NB4 (cell line): ENCODE results near the gene CRADD.

Experiments
- DNase-seq: peaks from one replicate; pipeline ENCODE4 v3.0.0; 2010; ENCODE audit warnings: low read depth
- H3K4me3 ChIP-seq: one replicate; pipeline ENCODE4 v1.5.1; 2011; ENCODE audit warnings: mild to moderate bottlenecking, low read depth, low read length, moderate library complexity
- MAX ChIP-seq: IDR thresholded peaks from 2 replicates; pipeline ENCODE4 v1.6.1; 2011; ENCODE audit warnings: low read depth, low read length
- MYC ChIP-seq: IDR thresholded peaks from 2 replicates; pipeline ENCODE4 v1.6.1; 2011; ENCODE audit warnings: low read depth, low read length
- POLR2A ChIP-seq: IDR thresholded peaks from 2 replicates; pipeline ENCODE4 v1.6.1; 2011; ENCODE audit warnings: mild to moderate bottlenecking; ENCODE audit not compliant: insufficient read length; ENCODE audit errors: extremely low read depth
- TF ChIP-seq, protein P1 (sequence below): IDR thresholded peaks from one replicate; pipeline ENCODE4 v1.5.1; 2012; ENCODE audit warnings: low read depth, low read length

The CRADD gene

GRCh38 chr12:93766796-93767523 is 89.8 kb downstream of the CRADD start:
- DNase-seq, result peak; percentile 54
- no peak overlapping the region for H3K4me3 ChIP-seq
- TF ChIP-seq MAX (no peak), MYC (no peak), POLR2A (no peak)
- TF ChIP-seq, protein P1, sequence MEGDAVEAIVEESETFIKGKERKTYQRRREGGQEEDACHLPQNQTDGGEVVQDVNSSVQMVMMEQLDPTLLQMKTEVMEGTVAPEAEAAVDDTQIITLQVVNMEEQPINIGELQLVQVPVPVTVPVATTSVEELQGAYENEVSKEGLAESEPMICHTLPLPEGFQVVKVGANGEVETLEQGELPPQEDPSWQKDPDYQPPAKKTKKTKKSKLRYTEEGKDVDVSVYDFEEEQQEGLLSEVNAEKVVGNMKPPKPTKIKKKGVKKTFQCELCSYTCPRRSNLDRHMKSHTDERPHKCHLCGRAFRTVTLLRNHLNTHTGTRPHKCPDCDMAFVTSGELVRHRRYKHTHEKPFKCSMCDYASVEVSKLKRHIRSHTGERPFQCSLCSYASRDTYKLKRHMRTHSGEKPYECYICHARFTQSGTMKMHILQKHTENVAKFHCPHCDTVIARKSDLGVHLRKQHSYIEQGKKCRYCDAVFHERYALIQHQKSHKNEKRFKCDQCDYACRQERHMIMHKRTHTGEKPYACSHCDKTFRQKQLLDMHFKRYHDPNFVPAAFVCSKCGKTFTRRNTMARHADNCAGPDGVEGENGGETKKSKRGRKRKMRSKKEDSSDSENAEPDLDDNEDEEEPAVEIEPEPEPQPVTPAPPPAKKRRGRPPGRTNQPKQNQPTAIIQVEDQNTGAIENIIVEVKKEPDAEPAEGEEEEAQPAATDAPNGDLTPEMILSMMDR, result no peak

- TF ChIP-seq MYC (no peak), POLR2A (no peak), MAX (no peak)
- TF ChIP-seq, protein P1, result no peak
- peak; percentile 17 for DNase-seq
- no peak overlapping the region for H3K4me3 ChIP-seq
Measured at GRCh38 chr12:93767524-93767863, 90.3 kb downstream of the CRADD start.

DNA sequence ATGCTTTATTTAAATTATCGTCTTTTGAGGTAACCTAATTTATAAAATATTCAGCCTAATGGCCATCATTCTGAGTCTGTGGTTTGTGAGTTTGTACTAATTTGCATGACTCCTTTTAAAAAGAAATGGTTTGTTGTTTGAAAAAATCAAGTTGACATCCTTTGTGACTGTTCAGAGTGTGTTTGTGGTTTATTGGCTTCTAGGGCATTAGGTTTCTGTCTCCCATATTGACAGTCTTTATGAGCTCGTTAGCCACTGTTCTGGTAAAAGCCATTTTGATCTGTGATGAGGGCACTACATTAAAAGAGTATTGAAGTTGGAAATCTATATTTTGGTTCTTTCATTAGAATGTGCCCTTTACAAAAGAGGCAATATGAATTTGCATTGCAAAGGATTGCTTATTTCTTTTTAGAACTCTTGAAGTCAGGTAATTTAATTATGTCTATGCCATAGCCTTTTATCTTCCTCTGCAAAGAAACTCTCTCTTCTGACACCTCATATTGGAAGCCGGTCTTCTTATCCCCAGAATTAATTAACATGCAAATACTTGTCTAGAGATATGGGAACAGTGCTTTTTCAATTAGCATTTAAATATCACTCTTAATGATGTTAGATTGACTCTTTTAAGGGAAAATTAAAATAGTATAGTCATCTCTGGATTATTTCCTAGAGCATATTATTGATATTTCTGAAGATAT is 95.0 kb downstream of the CRADD start:
- DNase-seq, result no peak
- no peak overlapping the region for H3K4me3 ChIP-seq
- TF ChIP-seq MYC (no peak), POLR2A (no peak), MAX (no peak)
- TF ChIP-seq, protein P1, result no peak

GRCh38 chr12:93773122-93773871 is 96.1 kb downstream of the CRADD start:
- TF ChIP-seq, protein P1, result no peak
- no peak for TF ChIP-seq POLR2A
- no peak for TF ChIP-seq MAX
- no peak for TF ChIP-seq MYC
- DNase-seq, result peak; percentile 66
- H3K4me3 ChIP-seq, result no peak overlapping the region

DNA sequence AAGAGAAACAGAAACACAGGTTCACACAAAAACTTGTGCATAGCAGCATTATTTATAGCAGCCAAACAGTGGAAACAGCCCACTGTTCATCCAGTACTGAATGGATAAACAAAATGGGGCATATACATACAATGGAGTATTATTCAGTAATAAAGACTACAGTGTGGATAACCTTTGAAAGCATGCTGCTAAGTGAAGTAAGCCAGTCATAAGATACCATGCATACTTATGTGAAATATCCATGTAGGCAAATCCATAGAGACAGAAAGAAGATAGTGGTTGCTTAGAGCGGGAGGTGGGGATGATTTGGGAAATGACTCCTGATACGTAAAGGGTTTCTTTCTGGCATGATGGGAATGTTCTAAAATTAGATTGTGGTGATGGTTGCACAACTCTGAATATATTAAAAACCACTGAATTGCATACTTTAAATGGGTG is 99.4 kb downstream of the CRADD start:
- no peak for DNase-seq
- TF ChIP-seq, protein P1, result no peak
- no peak for TF ChIP-seq POLR2A
- TF ChIP-seq MAX, result no peak
- no peak for TF ChIP-seq MYC
- H3K4me3 ChIP-seq, result no peak overlapping the region
